ENCODE measurements around the gene EOMES.

Gene EOMES

GRCh38 chr3:27718459-27718858 is 3.7 kb downstream of the EOMES start:
- peaks cover 0 to 49% (median 44%) of the 10 kb centered on the region in 4 donors for H3K4me1 ChIP-seq
- peaks cover 2 to 96% of the 10 kb centered on the region in 2 donors for H3K27me3 ChIP-seq
- no peaks in the 10 kb centered on the region for H3K36me3 ChIP-seq
- no peak for TF ChIP-seq CTCF (IDR thresholded peaks at IDR 0.05)
- H3K27ac ChIP-seq = no peak overlapping the region
- intact Hi-C loops (cut with DNase I; ENCODE audit: low total_unique reads) = no loop called here
- no peak overlapping the region for H3K4me3 ChIP-seq
- DNase-seq = no peak
- H3K9me3 ChIP-seq = no peaks in the 10 kb centered on the region

GRCh38 chr3:27717200-27717852 is 4.8 kb downstream of the EOMES start:
- intact Hi-C loops (cut with DNase I; ENCODE audit: low total_unique reads) = no loop called here
- Histone ChIP-seq H3K27me3 (peaks cover 2 to 86% of the 10 kb centered on the region in 2 donors), H3K4me1 (peaks cover 0 to 46% (median 37%) of the 10 kb centered on the region in 4 donors), H3K36me3 (no peaks in the 10 kb centered on the region), H3K27ac (no peak overlapping the region), H3K4me3 (no peak overlapping the region), H3K9me3 (no peaks in the 10 kb centered on the region)
- DNase-seq = no peak
- TF ChIP-seq CTCF (IDR thresholded peaks at IDR 0.05) = no peak

GRCh38 chr3:27716309-27716708 is 5.8 kb downstream of the EOMES start:
- Histone ChIP-seq H3K36me3 (no peaks in the 10 kb centered on the region), H3K27ac (no peak overlapping the region), H3K9me3 (no peaks in the 10 kb centered on the region), H3K4me3 (no peak overlapping the region), H3K4me1 (peaks cover 0 to 38% (median 28%) of the 10 kb centered on the region in 4 donors), H3K27me3 (peaks cover 2 to 77% of the 10 kb centered on the region in 2 donors)
- no peak for TF ChIP-seq CTCF (IDR thresholded peaks at IDR 0.05)
- intact Hi-C loops (cut with DNase I; ENCODE audit: low total_unique reads) = no loop called here
- no peak for DNase-seq

- H3K4me3 ChIP-seq = no peak overlapping the region
- H3K9me3 ChIP-seq = no peaks in the 10 kb centered on the region
- H3K4me1 ChIP-seq = peaks cover 0 to 34% (median 24%) of the 10 kb centered on the region in 4 donors
- H3K27me3 ChIP-seq = peaks cover under 1 to 74% of the 10 kb centered on the region in 2 donors
- intact Hi-C loops (cut with DNase I; ENCODE audit: low total_unique reads) = no loop called here
- TF ChIP-seq CTCF (IDR thresholded peaks at IDR 0.05) = no peak
- H3K27ac ChIP-seq = no peak overlapping the region
- no peaks in the 10 kb centered on the region for H3K36me3 ChIP-seq
- no peak for DNase-seq
Measured at GRCh38 chr3:27715863-27716262, 6.3 kb downstream of the EOMES start.

GRCh38 chr3:27715454-27715806 is 6.7 kb downstream of the EOMES start:
- intact Hi-C loops (cut with DNase I; ENCODE audit: low total_unique reads) = no loop called here
- peak overlapping the region in 1 of 2 donors; percentile 27 for H3K4me3 ChIP-seq

More at GRCh38 chr3:27715454-27715806, 6.7 kb downstream of the EOMES start:
- peaks cover 0 to 31% (median 23%) of the 10 kb centered on the region in 4 donors for H3K4me1 ChIP-seq
- DNase-seq = no peak
- H3K36me3 ChIP-seq = no peaks in the 10 kb centered on the region
- no peak for TF ChIP-seq CTCF (IDR thresholded peaks at IDR 0.05)
- H3K9me3 ChIP-seq = no peaks in the 10 kb centered on the region
- peaks cover 0 to 70% of the 10 kb centered on the region in 2 donors for H3K27me3 ChIP-seq
- no peak overlapping the region for H3K27ac ChIP-seq
